ENCODE results near the gene BEND5.

DNA sequence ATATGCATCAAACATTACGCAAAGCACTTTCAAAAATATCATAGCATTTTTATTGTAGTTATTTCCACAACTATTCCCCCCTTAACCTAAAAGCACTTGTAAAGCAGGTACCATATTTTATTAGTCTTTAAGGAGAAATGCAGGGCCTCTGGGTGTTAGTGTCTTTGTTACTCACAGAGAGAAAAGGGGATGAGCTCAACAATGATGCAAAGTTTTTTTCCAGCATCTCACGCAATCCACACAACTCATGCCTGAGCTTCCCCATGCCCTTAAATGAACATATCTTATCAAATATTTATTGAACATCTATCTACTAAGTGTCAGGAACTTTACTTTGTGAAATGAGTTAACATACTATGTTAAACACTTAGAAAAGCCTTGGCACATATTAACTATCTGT, 50.6 kb downstream of the BEND5 start:
- TF ChIP-seq SNRNP70 (IDR thresholded peaks at IDR 0.05; ENCODE audit: low read depth, low read length) (no peak), ZNF263 (CRISPR knock-in tag; IDR thresholded peaks at IDR 0.05) (no peak), TBL1XR1 (IDR thresholded peaks at IDR 0.05; ENCODE audit: borderline replicate concordance, low read length, partially characterized antibody) (no peak), TAF1 (CRISPR knock-in tag; IDR thresholded peaks at IDR 0.05) (no peak), KAT8 (CRISPR knock-in tag; IDR thresholded peaks at IDR 0.05) (no peak), ZNF30 (CRISPR knock-in tag; IDR thresholded peaks at IDR 0.05) (no peak), MAF1 (CRISPR knock-in tag; IDR thresholded peaks at IDR 0.05; ENCODE audit: borderline replicate concordance) (no peak), SMC3 (IDR thresholded peaks at IDR 0.05; ENCODE audit: low read length) (no peak), MAFF (IDR thresholded peaks at IDR 0.05; ENCODE audit: low read depth, low read length) (no peak), ZNF10 (CRISPR knock-in tag; IDR thresholded peaks at IDR 0.05; ENCODE audit: borderline replicate concordance, low read depth) (no peak)
- TF ChIP-seq, protein P1, sequence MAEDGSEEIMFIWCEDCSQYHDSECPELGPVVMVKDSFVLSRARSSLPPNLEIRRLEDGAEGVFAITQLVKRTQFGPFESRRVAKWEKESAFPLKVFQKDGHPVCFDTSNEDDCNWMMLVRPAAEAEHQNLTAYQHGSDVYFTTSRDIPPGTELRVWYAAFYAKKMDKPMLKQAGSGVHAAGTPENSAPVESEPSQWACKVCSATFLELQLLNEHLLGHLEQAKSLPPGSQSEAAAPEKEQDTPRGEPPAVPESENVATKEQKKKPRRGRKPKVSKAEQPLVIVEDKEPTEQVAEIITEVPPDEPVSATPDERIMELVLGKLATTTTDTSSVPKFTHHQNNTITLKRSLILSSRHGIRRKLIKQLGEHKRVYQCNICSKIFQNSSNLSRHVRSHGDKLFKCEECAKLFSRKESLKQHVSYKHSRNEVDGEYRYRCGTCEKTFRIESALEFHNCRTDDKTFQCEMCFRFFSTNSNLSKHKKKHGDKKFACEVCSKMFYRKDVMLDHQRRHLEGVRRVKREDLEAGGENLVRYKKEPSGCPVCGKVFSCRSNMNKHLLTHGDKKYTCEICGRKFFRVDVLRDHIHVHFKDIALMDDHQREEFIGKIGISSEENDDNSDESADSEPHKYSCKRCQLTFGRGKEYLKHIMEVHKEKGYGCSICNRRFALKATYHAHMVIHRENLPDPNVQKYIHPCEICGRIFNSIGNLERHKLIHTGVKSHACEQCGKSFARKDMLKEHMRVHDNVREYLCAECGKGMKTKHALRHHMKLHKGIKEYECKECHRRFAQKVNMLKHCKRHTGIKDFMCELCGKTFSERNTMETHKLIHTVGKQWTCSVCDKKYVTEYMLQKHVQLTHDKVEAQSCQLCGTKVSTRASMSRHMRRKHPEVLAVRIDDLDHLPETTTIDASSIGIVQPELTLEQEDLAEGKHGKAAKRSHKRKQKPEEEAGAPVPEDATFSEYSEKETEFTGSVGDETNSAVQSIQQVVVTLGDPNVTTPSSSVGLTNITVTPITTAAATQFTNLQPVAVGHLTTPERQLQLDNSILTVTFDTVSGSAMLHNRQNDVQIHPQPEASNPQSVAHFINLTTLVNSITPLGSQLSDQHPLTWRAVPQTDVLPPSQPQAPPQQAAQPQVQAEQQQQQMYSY (CRISPR knock-in tag; IDR thresholded peaks at IDR 0.05) = no peak
- TF ChIP-seq, protein P2, sequence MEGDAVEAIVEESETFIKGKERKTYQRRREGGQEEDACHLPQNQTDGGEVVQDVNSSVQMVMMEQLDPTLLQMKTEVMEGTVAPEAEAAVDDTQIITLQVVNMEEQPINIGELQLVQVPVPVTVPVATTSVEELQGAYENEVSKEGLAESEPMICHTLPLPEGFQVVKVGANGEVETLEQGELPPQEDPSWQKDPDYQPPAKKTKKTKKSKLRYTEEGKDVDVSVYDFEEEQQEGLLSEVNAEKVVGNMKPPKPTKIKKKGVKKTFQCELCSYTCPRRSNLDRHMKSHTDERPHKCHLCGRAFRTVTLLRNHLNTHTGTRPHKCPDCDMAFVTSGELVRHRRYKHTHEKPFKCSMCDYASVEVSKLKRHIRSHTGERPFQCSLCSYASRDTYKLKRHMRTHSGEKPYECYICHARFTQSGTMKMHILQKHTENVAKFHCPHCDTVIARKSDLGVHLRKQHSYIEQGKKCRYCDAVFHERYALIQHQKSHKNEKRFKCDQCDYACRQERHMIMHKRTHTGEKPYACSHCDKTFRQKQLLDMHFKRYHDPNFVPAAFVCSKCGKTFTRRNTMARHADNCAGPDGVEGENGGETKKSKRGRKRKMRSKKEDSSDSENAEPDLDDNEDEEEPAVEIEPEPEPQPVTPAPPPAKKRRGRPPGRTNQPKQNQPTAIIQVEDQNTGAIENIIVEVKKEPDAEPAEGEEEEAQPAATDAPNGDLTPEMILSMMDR (CRISPR knock-in tag; IDR thresholded peaks at IDR 0.05) = no peak
- TF ChIP-seq, protein P3, sequence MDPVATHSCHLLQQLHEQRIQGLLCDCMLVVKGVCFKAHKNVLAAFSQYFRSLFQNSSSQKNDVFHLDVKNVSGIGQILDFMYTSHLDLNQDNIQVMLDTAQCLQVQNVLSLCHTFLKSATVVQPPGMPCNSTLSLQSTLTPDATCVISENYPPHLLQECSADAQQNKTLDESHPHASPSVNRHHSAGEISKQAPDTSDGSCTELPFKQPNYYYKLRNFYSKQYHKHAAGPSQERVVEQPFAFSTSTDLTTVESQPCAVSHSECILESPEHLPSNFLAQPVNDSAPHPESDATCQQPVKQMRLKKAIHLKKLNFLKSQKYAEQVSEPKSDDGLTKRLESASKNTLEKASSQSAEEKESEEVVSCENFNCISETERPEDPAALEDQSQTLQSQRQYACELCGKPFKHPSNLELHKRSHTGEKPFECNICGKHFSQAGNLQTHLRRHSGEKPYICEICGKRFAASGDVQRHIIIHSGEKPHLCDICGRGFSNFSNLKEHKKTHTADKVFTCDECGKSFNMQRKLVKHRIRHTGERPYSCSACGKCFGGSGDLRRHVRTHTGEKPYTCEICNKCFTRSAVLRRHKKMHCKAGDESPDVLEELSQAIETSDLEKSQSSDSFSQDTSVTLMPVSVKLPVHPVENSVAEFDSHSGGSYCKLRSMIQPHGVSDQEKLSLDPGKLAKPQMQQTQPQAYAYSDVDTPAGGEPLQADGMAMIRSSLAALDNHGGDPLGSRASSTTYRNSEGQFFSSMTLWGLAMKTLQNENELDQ (CRISPR knock-in tag; IDR thresholded peaks at IDR 0.05; ENCODE audit: borderline replicate concordance) = no peak

Measured in HepG2 (cell line).